H54 (cell line): Measurements from ENCODE around the gene TRAPPC2L.
"Not testable (repeated sequence)": the region's sequence is repeated elsewhere in the genome, so short reads cannot be mapped to it uniquely, and the experiment has no call there.

ENCODE experiments used
- DNase-seq: peaks from one replicate; pipeline ENCODE4 v3.0.0; 2011; ENCODE audit warnings: low spot score, mixed read lengths; ENCODE audit not compliant: insufficient read length
- FAIRE-seq: peaks from 3 replicates; lab custom pipeline; 2011; peaks lifted over from hg19 to GRCh38; lab: Jason Lieb, UNC
- POLR2A ChIP-seq: IDR thresholded peaks from 2 replicates; pipeline ENCODE4 v1.6.1; 2011; ENCODE audit warnings: low read depth, mild to moderate bottlenecking, low read length

Gene TRAPPC2L

GRCh38 chr16:88813269-88814143 is 43.4 kb upstream of the TRAPPC2L start:
- DNase-seq, result no peak
- TF ChIP-seq POLR2A, result no peak
- FAIRE-seq, result no peak

DNA sequence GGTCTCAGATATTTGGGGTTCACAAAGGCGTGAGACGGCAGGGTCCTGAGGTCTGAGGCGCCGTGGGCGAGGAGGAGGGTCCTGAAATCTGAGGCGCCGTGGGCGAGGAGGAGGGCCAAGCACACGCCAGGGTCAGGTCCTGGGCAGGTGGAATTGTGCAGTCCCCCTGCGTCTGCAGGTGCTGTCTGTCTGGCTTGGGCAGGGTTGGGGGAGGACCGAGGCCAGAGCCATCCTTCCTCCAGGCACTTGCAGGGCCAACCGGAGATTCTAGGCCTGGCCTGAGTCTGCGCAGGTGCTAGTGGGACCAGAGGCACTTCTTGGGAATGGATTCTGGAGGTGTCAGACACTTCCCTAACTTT is 42.8 kb upstream of the TRAPPC2L start:
- FAIRE-seq (no peak), DNase-seq (no peak)
- no peak for TF ChIP-seq POLR2A

DNA sequence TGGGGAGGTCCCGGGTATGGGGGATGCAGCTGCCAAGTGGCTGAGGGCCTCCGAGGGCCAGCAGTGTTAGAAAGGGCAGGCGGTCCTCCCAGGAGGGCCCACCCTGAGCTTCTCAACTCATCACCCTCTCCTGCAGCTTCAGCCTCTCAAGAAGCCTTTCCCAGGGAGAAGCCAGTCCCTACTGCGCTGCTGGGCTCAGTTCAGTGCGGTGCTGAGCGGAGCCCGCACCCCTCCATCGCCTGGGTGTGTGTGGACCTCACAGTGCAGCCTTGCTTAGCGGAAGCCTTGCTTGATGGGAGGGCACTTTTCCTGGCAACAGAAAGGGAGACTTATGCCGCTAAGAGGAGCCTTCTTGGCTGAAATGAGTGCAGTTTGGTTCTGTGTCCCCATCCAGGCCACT is 41.7 kb upstream of the TRAPPC2L start:
- no peak for TF ChIP-seq POLR2A
- FAIRE-seq (no peak), DNase-seq (no peak)

DNA sequence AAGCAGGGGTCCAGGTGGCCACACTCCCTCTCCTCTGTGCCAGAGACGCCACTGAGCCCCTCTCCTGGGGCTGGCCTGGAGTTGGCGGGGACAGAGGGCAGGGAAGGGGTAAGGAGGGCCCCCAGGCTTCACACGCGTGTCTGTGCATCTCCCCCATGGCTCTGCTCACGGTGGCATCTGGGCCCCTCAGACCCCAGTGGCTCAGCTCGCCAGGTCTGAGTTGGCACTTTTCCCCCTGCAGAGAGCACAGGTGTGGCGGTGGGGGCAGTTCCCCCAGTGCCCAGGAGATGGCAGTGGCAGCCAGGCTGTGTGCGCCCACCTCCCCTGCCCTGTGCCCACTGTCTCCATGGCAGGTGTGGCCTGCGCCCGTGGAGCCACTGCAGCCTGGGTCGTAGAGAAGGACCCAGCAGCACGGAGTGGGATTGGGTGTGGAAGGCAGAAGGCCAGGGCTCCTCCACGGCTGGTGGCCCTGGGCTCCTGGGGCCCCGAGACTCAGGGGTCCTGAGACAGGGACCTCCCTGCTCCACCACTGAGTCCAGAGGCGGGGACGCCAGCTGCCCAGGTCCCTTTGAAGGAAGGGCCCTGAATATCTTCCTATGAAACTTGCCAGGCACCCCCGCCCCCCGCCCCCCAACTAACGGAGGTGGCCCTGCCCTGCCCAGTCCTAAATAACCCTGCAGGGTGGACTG is 40.9 kb upstream of the TRAPPC2L start:
- no peak for FAIRE-seq
- DNase-seq, result no peak

GRCh38 chr16:88816736-88817535 is 40.0 kb upstream of the TRAPPC2L start:
- no peak for DNase-seq
- TF ChIP-seq POLR2A, result no peak
- no peak for FAIRE-seq

More for the DNA sequence above, 40.9 kb upstream of the TRAPPC2L start:
- TF ChIP-seq POLR2A, result no peak

DNA sequence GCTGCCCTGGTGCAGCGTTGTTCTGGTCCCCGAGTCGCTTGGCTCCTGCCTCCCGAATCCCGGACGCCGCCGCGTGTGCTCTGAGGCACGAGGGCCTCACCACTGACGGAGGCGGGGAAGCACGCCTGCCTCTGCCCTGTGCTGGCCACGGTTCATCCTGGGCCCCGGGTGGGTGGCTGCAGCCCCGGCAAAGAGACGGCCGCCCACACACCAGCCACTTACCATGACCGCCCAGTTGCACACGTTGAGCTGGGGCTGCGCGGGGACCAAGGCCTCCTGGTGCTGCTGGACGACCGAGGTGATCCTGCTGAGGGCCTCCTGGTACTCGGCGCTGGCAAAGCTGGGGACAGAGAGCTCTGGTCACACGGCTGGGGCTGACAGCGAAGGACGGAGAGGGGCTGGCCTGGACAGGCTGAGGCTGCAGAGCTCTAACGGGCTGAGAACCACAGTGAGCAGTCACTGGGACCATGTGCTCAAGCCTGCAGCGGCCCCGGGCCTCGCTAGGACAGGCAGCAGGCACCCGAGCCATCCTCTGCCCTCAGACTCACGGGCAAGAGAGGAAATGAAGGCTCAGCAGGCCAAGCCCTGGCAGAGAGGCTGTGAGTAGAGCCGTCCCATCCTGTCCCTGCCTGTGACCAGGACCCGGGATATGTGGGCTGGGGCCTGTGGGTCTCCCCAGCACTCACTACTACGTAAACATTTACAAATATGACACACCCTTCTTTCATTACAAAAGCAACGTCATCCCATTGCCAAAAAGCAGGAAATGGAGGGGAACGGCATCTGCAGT is 38.9 kb upstream of the TRAPPC2L start:
- FAIRE-seq, result no peak
- no peak for TF ChIP-seq POLR2A
- no peak for DNase-seq

DNA sequence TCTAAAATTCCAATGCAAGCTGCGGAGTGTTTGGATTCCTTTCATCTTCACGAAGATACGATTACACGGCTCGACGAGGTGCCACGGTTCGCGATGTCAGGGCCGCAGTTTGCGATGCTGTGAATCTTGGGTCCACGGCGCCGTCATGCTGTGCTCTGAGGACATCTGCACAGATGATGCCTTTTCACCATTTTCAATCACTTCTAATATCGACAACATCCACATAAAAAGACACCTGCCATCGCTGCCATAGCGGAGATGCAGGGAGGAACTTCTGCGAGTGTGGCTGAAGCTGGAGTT is 38.4 kb upstream of the TRAPPC2L start:
- TF ChIP-seq POLR2A, result no peak
- no peak for DNase-seq
- no peak for FAIRE-seq

DNA sequence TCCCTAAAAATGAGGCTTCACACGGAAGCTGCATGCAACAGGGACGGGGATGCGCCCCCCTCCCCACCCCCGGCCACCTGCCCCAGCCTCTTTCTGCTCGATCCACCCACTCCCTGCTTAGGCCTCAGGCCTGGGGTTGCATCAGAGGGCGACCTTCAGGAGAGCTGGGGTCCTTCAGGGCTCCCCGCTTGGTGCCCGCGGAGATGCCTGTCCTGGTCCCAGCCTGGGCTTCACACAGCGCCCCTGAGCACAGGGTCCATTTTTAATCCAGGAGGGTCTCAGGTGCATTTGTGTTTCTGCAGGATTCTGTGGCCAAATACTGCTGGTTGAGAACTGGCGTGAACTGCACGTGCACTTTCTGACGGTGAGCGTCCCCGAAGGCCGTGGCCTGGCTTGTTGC is 37.8 kb upstream of the TRAPPC2L start:
- TF ChIP-seq POLR2A, result no peak
- FAIRE-seq (no peak), DNase-seq (no peak)

DNA sequence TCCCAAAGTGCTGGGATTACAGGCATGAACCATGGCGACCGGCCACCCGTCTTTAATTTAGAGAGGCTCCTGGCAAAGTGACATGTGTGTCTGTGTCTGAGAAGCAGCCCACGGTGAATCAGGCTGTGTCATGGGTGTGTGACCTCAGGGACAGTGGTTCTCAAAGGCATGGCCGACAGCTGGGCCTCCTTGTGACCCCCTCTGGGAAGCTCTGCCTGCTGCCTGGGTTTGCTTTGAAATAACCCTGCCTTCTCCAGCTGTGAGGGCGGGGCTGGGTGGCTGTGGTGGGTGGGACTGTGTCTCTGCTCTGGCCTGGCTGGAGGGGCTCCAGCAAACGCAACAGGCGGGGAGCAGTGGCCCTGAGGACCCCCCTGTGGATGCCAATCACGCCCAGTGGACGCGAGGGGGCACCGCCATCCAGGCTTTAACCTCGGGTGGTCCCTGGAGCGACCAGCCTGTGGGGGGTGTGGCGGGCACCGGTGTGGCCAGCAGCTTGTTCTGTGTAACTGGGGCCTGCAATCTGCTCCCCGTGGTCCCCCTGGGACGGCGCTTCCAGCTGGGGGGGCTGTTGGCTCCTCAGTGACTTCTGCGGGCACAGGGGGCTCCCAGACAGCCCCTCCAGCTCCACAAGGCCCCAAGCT is 36.4 kb upstream of the TRAPPC2L start:
- no peak for DNase-seq
- TF ChIP-seq POLR2A, result no peak
- no peak for FAIRE-seq

GRCh38 chr16:88821168-88821850 is 35.6 kb upstream of the TRAPPC2L start:
- no peak for TF ChIP-seq POLR2A
- FAIRE-seq (no peak), DNase-seq (no peak)

GRCh38 chr16:88822281-88823040 is 34.5 kb upstream of the TRAPPC2L start:
- no peak for FAIRE-seq
- no peak for DNase-seq
- no peak for TF ChIP-seq POLR2A

DNA sequence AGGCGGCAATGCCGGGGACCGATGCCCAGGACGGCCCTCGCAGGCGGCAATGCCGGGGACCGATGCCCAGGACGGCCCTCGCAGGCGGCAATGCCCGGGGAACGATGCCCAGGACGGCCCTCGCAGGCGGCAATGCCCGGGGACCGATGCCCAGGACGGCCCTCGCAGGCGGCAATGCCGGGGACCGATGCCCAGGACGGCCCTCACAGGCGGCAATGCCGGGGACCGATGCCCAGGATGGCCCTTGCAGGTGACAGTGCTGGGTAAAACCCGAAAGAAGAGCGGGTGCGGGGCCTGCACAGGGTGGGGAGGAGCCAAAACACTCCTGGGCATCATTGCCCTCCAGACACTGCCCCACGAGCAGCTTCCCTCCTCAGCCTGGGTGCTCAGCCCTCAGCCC is 33.3 kb upstream of the TRAPPC2L start:
- DNase-seq, FAIRE-seq: not testable (repeated sequence)
